ENCODE measurements around the gene FERD3L. TPM values are rescaled to one million over a fixed set of nuclear protein-coding genes. Genes with fewer than 3 reads are reported as not detected.

Gene FERD3L
- total RNA-seq, 4 donors from 2014 or later: not detected

DNA sequence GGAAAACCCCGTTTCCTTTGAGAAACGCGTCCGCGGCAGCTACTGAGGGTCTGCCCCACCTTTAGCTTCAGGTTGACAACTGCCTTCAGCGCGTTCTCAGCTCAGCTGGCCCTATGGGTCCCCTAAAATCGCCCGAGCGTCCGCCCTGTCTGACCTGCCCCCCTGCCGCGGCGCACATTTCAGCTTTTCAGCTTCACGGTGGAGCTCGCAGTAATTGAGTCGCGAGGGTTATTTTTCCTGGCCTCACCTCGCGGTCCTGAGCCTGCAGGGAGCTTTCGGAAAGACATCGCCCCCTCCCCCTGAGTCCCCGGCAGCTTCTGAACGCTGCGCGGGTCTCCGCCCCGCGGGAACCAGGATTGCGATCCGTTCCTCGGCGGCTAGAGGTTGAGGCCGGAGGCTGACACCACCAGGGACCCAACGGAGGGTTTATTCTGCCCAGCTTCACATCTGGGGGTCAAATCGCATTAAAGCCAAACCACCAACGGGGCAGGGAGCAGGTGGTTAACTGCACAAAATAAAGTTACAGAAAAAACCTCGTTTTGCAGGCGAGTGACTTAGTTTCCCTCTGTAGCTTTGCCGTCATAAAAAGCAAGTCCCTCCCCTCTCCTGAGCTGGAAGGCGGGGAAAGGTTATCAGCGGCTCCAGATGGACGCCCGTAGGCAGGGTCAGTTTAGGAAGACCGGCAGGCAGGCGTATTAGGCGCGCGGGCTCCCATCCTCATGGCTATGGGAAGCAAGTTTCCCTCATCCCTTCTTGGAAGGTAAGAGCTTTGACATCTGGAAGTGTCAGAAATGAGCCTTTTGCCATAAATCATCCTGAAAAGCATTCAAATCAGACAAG is 38.8 kb downstream of the FERD3L start:
- Histone ChIP-seq H3K27me3 (peaks cover 89% of the 10 kb centered on the region), H3K36me3 (no peaks in the 10 kb centered on the region), H3K4me1 (peaks cover 0 to 21% (median 5%) of the 10 kb centered on the region in 4 donors), H3K9me3 (no peaks in the 10 kb centered on the region), H3K4me3 (peak overlapping the region in 1 of 4 donors; percentile 50), H3K27ac (no peak overlapping the region)
- no peak for DNase-seq
- in situ Hi-C loops (cut with MboI; ENCODE audit: low pct_ligation_motif_present in 1 of 4, low pct_unique_long_range_greater_than_20kb in 1 of 4, low sequenced_read_pairs in 3 of 4): no loop called here
- 0 to 17% methylated on average over 3 to 49 of the region's 49 CpGs for WGBS, 2 donors (ENCODE audit: low coverage in 1 of 2)
- intact Hi-C loops (cut with DNase I; ENCODE audit: low total_unique reads): loop anchor here (1.0 to 2.0 kb wide), 2 partner anchors 18 to 31 kb away; no protein-coding TSS in a partner anchor
- TF ChIP-seq EP300 (IDR thresholded peaks at IDR 0.05; ENCODE audit: low read depth) (no peak), POLR2A (IDR thresholded peaks at IDR 0.05) (no peak), POLR2AphosphoS5 (IDR thresholded peaks at IDR 0.05) (no peak)
- TF ChIP-seq, protein P1, sequence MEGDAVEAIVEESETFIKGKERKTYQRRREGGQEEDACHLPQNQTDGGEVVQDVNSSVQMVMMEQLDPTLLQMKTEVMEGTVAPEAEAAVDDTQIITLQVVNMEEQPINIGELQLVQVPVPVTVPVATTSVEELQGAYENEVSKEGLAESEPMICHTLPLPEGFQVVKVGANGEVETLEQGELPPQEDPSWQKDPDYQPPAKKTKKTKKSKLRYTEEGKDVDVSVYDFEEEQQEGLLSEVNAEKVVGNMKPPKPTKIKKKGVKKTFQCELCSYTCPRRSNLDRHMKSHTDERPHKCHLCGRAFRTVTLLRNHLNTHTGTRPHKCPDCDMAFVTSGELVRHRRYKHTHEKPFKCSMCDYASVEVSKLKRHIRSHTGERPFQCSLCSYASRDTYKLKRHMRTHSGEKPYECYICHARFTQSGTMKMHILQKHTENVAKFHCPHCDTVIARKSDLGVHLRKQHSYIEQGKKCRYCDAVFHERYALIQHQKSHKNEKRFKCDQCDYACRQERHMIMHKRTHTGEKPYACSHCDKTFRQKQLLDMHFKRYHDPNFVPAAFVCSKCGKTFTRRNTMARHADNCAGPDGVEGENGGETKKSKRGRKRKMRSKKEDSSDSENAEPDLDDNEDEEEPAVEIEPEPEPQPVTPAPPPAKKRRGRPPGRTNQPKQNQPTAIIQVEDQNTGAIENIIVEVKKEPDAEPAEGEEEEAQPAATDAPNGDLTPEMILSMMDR (IDR thresholded peaks at IDR 0.05): no peak

DNA sequence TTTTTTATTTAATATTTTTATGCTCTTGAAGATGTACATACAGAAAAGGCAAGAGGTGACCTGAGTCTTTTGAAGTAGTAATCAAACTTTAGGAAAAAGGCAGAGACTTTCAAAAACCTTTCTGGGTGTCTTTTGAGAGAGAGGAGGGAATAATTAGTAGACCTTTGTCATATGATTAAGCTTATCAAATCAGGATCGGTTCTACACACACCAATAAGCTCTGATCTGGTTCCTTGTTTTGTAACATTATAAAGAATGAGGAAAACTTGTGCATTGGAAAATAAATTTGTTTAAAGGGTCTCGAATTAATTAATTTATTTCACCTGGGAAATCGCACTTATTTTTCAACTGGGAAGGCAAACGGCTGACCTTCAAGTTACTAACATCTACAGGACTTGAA is 39.7 kb downstream of the FERD3L start:
- intact Hi-C loops (cut with DNase I; ENCODE audit: low total_unique reads) (no loop called here), in situ Hi-C loops (cut with MboI; ENCODE audit: low pct_ligation_motif_present in 1 of 4, low pct_unique_long_range_greater_than_20kb in 1 of 4, low sequenced_read_pairs in 3 of 4) (no loop called here)
- no peak for DNase-seq
- peaks cover 81% of the 10 kb centered on the region for H3K27me3 ChIP-seq
- H3K27ac ChIP-seq: no peak overlapping the region
- H3K36me3 ChIP-seq: no peaks in the 10 kb centered on the region
- no peak overlapping the region for H3K4me3 ChIP-seq
- TF ChIP-seq EP300 (IDR thresholded peaks at IDR 0.05; ENCODE audit: low read depth) (no peak), POLR2AphosphoS5 (IDR thresholded peaks at IDR 0.05) (no peak), POLR2A (IDR thresholded peaks at IDR 0.05) (no peak)
- TF ChIP-seq, protein P1 (IDR thresholded peaks at IDR 0.05): no peak
- whole genome bisulfite sequencing, 2 donors (ENCODE audit: low coverage in 1 of 2): 23 to 30% methylated on average over 4 of the region's 4 CpGs
- H3K9me3 ChIP-seq: no peaks in the 10 kb centered on the region
- H3K4me1 ChIP-seq: peaks cover 0 to 21% (median 5%) of the 10 kb centered on the region in 4 donors

DNA sequence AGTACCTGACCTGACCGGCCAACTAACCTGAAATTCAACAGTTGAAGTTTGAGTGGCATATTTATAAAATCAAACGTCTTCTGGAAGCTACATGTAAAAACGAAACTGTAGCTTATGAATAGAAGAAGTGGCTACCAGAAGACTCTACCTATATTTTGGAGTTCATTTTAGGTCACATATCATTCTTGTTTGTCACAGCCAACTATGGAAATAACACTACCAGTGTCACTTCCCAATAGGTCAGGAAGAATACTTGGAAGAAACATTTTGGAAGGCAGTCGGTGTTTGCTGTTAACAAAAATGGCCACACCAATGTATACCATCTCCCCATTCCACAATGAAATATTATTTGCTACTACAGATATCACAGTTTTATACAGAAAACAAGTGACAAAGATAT is 40.4 kb downstream of the FERD3L start:
- peaks cover 79% of the 10 kb centered on the region for H3K27me3 ChIP-seq
- WGBS, 2 donors (ENCODE audit: low coverage in 1 of 2): 68 to 76% methylated on average over 2 to 4 of the region's 4 CpGs

DNA sequence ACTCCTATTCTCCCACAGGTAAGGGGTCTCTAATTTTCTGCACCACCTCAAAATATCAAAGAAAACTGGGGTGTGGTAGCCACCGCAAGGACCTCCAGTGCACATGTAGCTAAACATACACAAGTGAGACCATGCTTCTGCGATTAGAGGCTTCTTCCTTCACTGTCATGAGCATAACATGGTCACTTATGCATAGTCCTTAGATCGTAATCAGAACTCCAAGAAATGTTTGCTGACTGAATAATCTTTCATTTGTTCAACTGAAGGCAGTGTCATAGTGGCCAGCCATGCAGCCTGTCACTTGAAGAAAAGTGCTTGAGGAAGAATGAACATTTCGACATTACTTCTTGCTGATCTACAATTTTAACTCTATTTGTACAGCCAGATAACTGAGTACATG is 42.3 kb downstream of the FERD3L start:
- peaks cover 64% of the 10 kb centered on the region for H3K27me3 ChIP-seq
- in situ Hi-C loops (cut with MboI; ENCODE audit: low pct_ligation_motif_present in 1 of 4, low pct_unique_long_range_greater_than_20kb in 1 of 4, low sequenced_read_pairs in 3 of 4): no loop called here

More for the DNA sequence above, 40.4 kb downstream of the FERD3L start:
- intact Hi-C loops (cut with DNase I; ENCODE audit: low total_unique reads): no loop called here
- no peak for DNase-seq
- TF ChIP-seq, protein P1 (IDR thresholded peaks at IDR 0.05): no peak
- TF ChIP-seq POLR2A (IDR thresholded peaks at IDR 0.05) (no peak), EP300 (IDR thresholded peaks at IDR 0.05; ENCODE audit: low read depth) (no peak), POLR2AphosphoS5 (IDR thresholded peaks at IDR 0.05) (no peak)
- H3K9me3 ChIP-seq: no peaks in the 10 kb centered on the region
- no peak overlapping the region for H3K4me3 ChIP-seq
- peaks cover 0 to 21% (median 5%) of the 10 kb centered on the region in 4 donors for H3K4me1 ChIP-seq
- in situ Hi-C loops (cut with MboI; ENCODE audit: low pct_ligation_motif_present in 1 of 4, low pct_unique_long_range_greater_than_20kb in 1 of 4, low sequenced_read_pairs in 3 of 4): no loop called here
- no peaks in the 10 kb centered on the region for H3K36me3 ChIP-seq
- no peak overlapping the region for H3K27ac ChIP-seq

More for the DNA sequence above, 42.3 kb downstream of the FERD3L start:
- TF ChIP-seq EP300 (IDR thresholded peaks at IDR 0.05; ENCODE audit: low read depth) (no peak), POLR2AphosphoS5 (IDR thresholded peaks at IDR 0.05) (no peak), POLR2A (IDR thresholded peaks at IDR 0.05) (no peak)
- TF ChIP-seq, protein P1 (IDR thresholded peaks at IDR 0.05): no peak
- H3K36me3 ChIP-seq: no peaks in the 10 kb centered on the region
- H3K27ac ChIP-seq: no peak overlapping the region
- H3K4me3 ChIP-seq: no peak overlapping the region
- intact Hi-C loops (cut with DNase I; ENCODE audit: low total_unique reads): no loop called here
- H3K4me1 ChIP-seq: peaks cover 0 to 16% (median 5%) of the 10 kb centered on the region in 4 donors
- WGBS, 2 donors (ENCODE audit: low coverage in 1 of 2): 76 to 86% methylated on average over 4 of the region's 4 CpGs
- H3K9me3 ChIP-seq: no peaks in the 10 kb centered on the region
- no peak for DNase-seq
